OCI-LY3 (cell line): ENCODE measurements around the gene SEMA5A.

Source experiments
- H2AFZ ChIP-seq: fragments of 200-600, 300-600 bp; shearing (Covaris generic); 2 replicates; pipeline ENCODE4 v1.6.0; 2014; ENCODE audit warnings: antibody characterized with exemption, low read depth, low read length
- H3K27ac ChIP-seq: fragments of 200-600, 300-600 bp; sonication (generic); 2 replicates; pipeline ENCODE4 v1.5.1; 2014; ENCODE audit warnings: mild to moderate bottlenecking, low read length, moderate library complexity, mixed read lengths
- H3K27me3 ChIP-seq: fragments of 200-600, 300-600 bp; sonication (generic); 2 replicates; pipeline ENCODE4 v1.6.1; 2014; ENCODE audit warnings: low read depth, low read length, mixed read lengths
- H3K36me3 ChIP-seq: fragments of 200-600, 300-600 bp; sonication (generic); replicated peaks from 2 replicates; pipeline ENCODE3; 2014; ENCODE audit warnings: low read depth, low read length, mixed read lengths
- H3K4me1 ChIP-seq: fragments of 300-600, 200-600 bp; sonication (generic); 2 replicates; pipeline ENCODE4 v1.6.1; 2014; ENCODE audit warnings: low read length, mixed read lengths
- H3K4me2 ChIP-seq: fragments of 200-600, 300-600 bp; sonication (generic); 2 replicates; pipeline ENCODE4 v1.6.1; 2014; ENCODE audit warnings: low read length, mixed read lengths
- H3K4me3 ChIP-seq: fragments of 300-600, 200-600 bp; sonication (generic); 2 replicates; pipeline ENCODE4 v1.5.1; 2014; ENCODE audit warnings: antibody characterized with exemption, mild to moderate bottlenecking, low read length, moderate library complexity
- H3K79me2 ChIP-seq: fragments of 300-600, 200-600 bp; shearing (Covaris generic); 2 replicates; pipeline ENCODE4 v1.6.1; 2014; ENCODE audit warnings: mild to moderate bottlenecking, low read length, mixed read lengths
- H3K9ac ChIP-seq: fragments of 300-600, 200-600 bp; shearing (Covaris generic); 2 replicates; pipeline ENCODE4 v1.6.0; 2014; ENCODE audit warnings: mild to moderate bottlenecking, low read length, moderate library complexity
- H3K9me3 ChIP-seq: fragments of 200-600, 300-600 bp; shearing (Covaris generic); 2 replicates; pipeline ENCODE4 v1.6.1; 2014; ENCODE audit warnings: low read length, mixed read lengths; ENCODE audit not compliant: insufficient read depth
- H4K20me1 ChIP-seq: fragments of 200-600, 300-600 bp; sonication (generic); 2 replicates; pipeline ENCODE4 v1.6.1; 2016; ENCODE audit warnings: low read length, mixed read lengths; ENCODE audit not compliant: insufficient read depth
- EZH2phosphoT487 ChIP-seq: fragments of 200-600 bp; shearing (Covaris generic); IDR thresholded peaks from 2 replicates; pipeline ENCODE4 v1.6.1; 2018; ENCODE audit warnings: antibody characterized with exemption, mixed run types, low read depth
- TF ChIP-seq, protein P1 (sequence below): fragments of 200-600, 300-600 bp; sonication (generic); IDR thresholded peaks from 2 replicates; pipeline ENCODE4 v1.5.1; 2014; ENCODE audit warnings: antibody characterized with exemption, low read length, low read depth

SEMA5A gene

DNA sequence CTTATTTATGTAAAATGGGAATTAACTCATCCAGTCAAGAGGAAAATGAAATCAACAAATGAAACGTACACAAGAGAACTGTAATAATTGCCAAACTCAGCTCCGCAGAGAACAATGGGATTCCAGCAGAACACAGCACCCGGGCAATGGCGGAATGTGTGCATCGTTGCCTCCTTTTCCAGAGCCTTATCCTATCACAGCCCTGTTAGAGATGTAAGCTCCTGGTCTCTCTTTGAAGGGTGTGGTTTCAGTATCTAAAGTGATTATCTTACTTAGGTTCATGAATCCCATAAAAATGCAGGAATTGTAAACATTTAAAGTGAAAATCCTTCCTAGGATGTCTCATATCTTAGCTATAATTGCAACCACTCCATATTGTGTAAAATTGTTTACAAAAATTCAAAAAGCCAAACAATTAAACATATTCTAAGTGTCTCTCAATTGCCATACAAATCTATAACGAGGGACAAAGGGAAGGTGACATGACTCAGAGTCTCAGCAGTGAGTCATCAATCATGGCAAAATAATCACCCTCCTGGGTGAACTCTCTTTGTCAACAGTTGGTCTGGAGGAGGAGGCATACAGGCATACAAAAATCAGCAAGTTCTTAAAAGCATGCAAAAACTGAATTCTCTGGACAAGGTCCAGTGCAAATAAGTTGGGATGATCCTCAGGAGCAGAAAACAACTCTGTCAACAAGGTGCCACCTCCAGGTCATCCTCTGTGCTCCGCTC lies 22.6 kb downstream of the SEMA5A start:
- Histone ChIP-seq H3K4me1 (peaks cover 6% of the 10 kb centered on the region), H3K27ac (no peak overlapping the region), H3K9me3 (no peaks in the 10 kb centered on the region), H3K4me3 (no peak overlapping the region), H3K27me3 (no peaks in the 10 kb centered on the region), H3K9ac (no peak overlapping the region), H2AFZ (no peak overlapping the region), H3K4me2 (no peak overlapping the region), H4K20me1 (no peaks in the 10 kb centered on the region), H3K79me2 (no peaks in the 10 kb centered on the region), H3K36me3 (no peaks in the 10 kb centered on the region)
- no peak for TF ChIP-seq EZH2phosphoT487
- TF ChIP-seq, protein P1, sequence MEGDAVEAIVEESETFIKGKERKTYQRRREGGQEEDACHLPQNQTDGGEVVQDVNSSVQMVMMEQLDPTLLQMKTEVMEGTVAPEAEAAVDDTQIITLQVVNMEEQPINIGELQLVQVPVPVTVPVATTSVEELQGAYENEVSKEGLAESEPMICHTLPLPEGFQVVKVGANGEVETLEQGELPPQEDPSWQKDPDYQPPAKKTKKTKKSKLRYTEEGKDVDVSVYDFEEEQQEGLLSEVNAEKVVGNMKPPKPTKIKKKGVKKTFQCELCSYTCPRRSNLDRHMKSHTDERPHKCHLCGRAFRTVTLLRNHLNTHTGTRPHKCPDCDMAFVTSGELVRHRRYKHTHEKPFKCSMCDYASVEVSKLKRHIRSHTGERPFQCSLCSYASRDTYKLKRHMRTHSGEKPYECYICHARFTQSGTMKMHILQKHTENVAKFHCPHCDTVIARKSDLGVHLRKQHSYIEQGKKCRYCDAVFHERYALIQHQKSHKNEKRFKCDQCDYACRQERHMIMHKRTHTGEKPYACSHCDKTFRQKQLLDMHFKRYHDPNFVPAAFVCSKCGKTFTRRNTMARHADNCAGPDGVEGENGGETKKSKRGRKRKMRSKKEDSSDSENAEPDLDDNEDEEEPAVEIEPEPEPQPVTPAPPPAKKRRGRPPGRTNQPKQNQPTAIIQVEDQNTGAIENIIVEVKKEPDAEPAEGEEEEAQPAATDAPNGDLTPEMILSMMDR = no peak

DNA sequence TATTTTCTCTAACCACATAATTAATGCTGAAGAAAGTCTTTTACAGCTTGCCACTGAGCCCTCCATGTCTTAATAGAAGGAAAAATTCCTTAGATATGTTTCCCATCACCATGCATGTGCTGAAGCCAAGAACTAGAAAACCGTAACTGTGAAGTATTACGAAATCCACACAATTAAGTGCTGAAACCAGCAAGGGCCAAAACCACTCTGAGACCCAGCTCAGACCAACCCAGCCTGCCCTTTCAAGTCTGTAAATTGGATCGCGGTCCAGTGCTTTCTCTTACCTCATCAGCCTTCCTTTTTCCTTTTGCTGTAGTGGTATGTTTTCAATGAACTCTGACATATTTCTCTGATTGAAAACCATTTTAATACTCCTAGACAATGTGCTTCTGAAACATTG lies 26.3 kb downstream of the SEMA5A start:
- H3K9me3 ChIP-seq = no peaks in the 10 kb centered on the region
- no peak overlapping the region for H3K4me2 ChIP-seq
- no peaks in the 10 kb centered on the region for H3K79me2 ChIP-seq
- no peak overlapping the region for H3K4me3 ChIP-seq
- H3K27me3 ChIP-seq = no peaks in the 10 kb centered on the region
- H3K9ac ChIP-seq = no peak overlapping the region
- no peak overlapping the region for H3K27ac ChIP-seq
- no peak overlapping the region for H2AFZ ChIP-seq
- peaks cover 6% of the 10 kb centered on the region for H3K4me1 ChIP-seq
- TF ChIP-seq, protein P1 = no peak
- TF ChIP-seq EZH2phosphoT487 = no peak
- H4K20me1 ChIP-seq = no peaks in the 10 kb centered on the region
- H3K36me3 ChIP-seq = no peaks in the 10 kb centered on the region

DNA sequence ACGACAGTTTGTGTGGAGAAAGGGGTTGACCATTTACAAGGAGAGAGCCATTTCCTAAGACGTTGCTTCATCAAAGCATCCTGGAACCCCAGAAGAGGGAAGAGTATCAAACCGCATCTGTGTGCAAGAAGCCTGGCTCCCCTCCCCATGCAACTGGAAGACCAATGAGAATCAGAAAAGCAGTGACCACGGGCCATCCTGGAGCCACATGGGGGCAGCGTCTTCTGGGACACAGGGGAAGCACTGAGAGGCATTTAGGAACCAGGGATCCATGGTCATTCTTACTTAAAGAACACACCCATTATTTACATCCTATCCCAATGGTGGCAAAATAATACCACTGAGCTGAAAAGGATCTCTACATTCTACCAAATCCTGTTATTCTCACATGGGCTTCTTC lies 29.3 kb downstream of the SEMA5A start:
- H3K4me2 ChIP-seq = no peak overlapping the region
- H3K4me1 ChIP-seq = peaks cover 6% of the 10 kb centered on the region
- TF ChIP-seq, protein P1 = no peak
- TF ChIP-seq EZH2phosphoT487 = no peak
- H4K20me1 ChIP-seq = no peaks in the 10 kb centered on the region
- H3K9me3 ChIP-seq = no peaks in the 10 kb centered on the region
- no peak overlapping the region for H3K4me3 ChIP-seq
- H2AFZ ChIP-seq = no peak overlapping the region
- H3K9ac ChIP-seq = no peak overlapping the region
- H3K36me3 ChIP-seq = no peaks in the 10 kb centered on the region
- no peak overlapping the region for H3K27ac ChIP-seq
- H3K27me3 ChIP-seq = no peaks in the 10 kb centered on the region
- H3K79me2 ChIP-seq = no peaks in the 10 kb centered on the region

DNA sequence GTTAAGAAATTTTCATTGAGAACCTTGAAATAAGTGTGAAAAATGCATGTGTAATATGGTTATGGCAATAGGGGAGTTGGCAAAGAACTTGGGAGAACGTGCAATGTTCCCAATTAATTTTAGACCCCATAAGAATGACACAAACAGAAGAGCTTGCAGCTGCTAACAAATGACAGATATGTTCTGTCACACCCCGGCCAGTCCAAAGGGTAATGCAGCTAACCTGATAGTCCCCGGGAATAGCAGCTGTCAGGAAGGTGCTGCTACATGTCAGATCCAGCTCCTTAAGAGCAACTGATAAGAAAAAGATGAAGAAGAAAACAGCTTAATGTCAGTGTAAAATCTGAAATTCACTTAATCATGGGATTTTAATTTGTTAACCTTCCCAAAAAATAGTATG lies 30.4 kb downstream of the SEMA5A start:
- H3K4me1 ChIP-seq = peaks cover 6% of the 10 kb centered on the region
- no peak overlapping the region for H3K4me3 ChIP-seq
- no peak overlapping the region for H3K9ac ChIP-seq
- H3K9me3 ChIP-seq = no peaks in the 10 kb centered on the region
- no peaks in the 10 kb centered on the region for H3K27me3 ChIP-seq
- H3K36me3 ChIP-seq = no peaks in the 10 kb centered on the region
- H2AFZ ChIP-seq = no peak overlapping the region
- no peaks in the 10 kb centered on the region for H3K79me2 ChIP-seq
- H3K4me2 ChIP-seq = no peak overlapping the region
- H4K20me1 ChIP-seq = no peaks in the 10 kb centered on the region
- no peak for TF ChIP-seq EZH2phosphoT487
- TF ChIP-seq, protein P1 = no peak
- no peak overlapping the region for H3K27ac ChIP-seq
